Activated effector memory CD4-positive, alpha-beta T cell treated with anti-CD3 and anti-CD28 coated beads, Interleukin-2, amount 50 U/mL, for 16 hours (primary cell): ENCODE measurements around the gene SLC7A5.

Experiments used
- DNase-seq: peaks from one replicate; pipeline ENCODE4 v3.0.0-alpha.2; 2020

Gene SLC7A5

DNA sequence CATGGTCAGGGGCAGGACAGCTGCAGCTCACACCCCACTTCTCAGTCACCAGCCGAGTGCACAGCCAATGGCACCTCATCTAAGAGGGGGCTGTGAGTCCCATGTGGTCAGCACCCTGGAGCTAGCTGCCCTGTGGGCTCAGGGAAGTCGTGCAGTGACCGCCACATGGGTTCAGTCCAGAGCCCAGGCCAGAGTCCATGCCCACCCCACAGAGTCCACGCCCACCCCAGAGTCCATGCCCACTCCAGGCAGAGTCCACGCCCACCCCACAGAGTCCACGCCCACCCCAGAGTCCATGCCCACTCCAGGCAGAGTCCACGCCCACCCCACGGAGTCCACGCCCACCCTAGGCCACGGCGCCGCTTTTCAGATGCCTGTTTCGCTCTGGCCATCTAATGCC lies 24.1 kb downstream of the SLC7A5 start:
- no peak for DNase-seq

- no peak for DNase-seq
These were observed 24.5 kb downstream of the SLC7A5 start for GRCh38 chr16:87844809-87845208.

DNA sequence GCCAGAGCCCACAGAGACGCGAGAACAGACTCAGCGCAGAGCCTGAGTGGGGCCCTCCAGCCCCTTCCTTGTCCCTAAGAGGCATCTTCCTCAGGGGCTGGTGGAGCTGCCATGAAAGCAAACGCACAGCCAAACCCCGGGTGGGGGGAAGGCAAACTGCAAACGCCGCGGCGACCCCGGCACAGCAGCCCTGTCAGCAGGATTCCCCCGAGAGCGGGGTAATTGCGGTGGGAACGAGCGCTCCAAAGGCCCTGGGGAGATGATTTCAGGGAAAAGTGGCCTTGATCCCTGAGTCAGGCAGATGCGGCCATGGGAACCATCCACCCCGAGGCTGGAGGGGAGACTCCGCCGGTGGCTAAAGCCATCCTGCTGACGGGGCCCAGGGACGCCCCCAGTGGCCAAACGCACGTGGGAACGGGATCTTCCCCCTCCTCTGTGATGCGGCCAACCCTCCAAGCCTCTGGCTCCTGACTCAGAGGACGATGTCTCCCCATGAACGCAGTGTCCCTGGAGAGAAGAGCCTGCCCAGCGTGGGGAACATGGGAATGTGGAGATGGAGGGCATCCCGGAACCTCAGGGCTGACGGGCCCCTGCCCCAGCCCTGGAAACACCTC lies 25.1 kb downstream of the SLC7A5 start:
- no peak for DNase-seq

- no peak for DNase-seq
These were observed 25.6 kb downstream of the SLC7A5 start for GRCh38 chr16:87843678-87844105.

GRCh38 chr16:87842209-87842869 lies 27.0 kb downstream of the SLC7A5 start:
- no peak for DNase-seq

- DNase-seq: no peak
These were observed 27.7 kb downstream of the SLC7A5 start for GRCh38 chr16:87841340-87842208.

DNA sequence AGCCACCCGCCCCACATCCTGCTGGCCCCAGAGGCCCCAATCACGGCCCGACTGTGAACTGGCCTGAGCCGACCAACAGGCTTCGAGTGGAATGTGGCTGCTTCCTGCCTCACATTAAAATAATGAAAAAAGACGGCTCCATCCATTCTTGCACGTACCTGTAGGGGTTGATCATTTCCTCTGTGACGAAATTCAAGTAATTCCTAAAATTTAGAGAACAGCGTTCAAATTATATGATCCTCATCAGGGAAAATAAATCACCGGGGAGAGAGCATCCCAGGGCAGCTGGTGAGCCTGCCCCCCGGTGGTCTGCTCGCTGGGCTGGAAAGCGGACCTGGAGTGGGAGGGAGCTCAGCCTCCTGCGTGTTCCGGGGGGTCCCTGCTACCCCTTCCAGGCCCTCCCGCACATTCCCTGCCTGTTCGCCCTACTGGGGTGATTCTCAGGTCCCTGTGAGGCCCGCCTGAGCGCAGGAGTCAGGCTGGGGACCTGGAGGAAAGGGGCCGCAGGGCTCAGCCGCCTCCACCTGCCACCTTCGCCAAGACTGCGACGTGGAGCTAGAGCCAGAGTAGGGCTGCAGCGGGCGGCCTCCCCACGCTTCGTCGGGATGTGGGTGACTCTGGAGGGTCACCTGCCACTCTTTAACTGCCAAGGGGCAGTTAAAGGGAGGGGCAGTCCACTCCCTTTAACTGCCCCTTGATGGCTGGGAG lies 28.9 kb downstream of the SLC7A5 start:
- no peak for DNase-seq

DNA sequence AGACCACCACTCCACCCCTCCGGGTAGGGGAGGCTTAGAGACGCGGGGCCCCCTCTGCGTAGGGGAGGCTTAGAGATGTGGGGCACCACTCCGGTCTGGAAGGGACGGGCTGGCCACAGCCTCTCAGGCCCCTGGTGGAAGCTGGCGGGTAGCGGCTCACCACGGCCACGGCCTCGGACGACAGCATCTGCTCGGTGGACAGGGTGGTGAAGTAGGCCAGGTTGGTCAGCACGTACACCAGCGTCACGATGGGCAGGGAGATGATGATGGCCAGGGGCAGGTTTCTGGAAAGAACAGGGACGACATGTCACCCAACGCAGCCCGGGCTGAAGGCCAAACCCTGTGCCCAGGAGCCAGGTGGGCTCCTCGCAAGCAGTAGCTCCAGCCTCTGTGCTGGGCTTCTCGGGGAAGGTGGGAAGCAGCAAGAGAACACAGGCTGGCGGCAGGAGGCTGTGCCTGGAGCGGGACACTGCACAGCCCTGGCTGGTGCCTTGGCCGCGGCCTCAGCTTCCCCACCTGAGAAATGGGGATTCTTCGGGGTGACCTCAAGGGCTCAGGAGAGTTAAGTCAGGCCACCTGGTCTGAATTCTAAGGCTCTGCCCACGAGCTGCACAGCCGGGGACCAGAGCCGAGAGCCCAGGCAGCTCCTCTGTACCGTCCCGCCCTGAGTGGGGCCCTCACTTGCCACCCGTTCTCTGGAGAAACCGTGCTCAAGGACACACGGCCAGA lies 29.6 kb downstream of the SLC7A5 start:
- no peak for DNase-seq

DNA sequence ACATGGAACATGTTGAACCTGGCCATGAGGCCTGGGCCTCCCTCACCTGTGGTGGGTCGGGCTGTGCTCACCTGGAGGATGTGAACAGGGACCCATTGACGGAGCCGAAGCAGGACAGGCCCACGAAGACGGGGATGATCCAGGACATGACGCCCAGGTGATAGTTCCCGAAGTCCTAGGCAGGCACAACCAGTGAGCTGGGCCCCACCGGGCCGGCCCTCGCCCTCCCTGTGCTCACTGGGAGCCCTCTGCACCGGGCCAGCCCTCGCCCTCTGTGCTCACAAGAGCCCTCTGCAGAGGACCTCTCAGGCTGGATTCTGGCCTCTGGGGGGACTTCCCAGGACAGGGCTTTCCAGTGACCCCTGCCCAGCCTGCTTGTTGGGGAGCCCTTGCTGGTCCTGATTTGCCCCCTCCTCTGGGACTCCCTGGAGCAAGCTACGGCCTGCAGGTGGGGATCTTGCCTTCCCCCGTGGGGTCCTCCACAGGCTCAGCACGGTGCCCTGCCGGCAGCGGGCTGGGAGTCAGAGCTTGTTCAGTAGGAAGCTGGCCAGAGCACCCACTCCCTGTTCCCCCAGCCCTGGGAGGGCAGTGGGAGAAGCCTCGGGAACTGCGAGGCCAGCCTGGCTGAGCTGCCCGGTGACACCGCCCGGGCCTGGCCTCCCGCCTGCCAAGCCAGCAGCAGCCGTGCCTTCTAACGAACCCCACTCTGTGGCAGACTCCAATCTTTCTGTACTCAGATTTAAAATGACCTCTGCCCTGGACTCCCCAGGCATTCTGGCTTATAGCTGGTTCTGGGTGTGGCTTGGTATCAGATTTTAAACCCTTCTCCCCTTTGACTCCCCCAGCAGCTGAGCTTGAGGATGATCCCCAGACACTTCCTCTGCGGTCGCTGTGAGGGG lies 30.4 kb downstream of the SLC7A5 start:
- DNase-seq: no peak

DNA sequence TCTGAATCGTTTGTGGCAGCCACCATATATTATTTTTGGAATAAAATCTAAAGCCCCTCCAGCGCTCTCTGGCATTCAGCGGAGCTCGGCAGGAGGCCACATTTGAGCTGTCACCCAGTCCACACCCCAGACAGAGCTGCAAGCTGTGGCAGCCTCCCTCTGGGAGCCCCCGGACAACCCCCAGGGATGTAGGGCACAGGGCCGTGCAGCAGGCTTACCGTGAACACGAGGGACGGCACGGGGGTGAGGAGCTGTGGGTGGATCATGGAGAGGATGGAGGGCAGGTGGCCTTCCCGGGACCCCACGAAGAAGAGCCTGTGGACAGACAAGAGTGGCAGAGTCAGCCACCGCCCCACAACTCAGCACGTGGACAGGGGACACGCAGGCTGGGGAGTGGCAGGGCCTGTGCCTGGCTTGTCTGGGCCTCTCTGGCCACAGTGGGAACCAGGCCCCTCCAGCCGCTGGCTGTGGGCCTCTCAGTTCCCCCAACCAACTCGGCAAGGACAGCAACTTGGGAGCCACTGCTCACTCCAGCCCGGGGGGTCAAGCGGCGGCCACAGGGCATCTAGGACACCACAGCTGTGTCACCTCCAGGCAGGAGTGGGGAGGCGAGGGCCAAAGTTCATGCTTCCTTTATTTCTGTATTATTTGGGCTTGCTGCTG lies 31.5 kb downstream of the SLC7A5 start:
- DNase-seq: no peak

GRCh38 chr16:87836844-87837581 lies 32.3 kb downstream of the SLC7A5 start:
- DNase-seq: no peak

DNA sequence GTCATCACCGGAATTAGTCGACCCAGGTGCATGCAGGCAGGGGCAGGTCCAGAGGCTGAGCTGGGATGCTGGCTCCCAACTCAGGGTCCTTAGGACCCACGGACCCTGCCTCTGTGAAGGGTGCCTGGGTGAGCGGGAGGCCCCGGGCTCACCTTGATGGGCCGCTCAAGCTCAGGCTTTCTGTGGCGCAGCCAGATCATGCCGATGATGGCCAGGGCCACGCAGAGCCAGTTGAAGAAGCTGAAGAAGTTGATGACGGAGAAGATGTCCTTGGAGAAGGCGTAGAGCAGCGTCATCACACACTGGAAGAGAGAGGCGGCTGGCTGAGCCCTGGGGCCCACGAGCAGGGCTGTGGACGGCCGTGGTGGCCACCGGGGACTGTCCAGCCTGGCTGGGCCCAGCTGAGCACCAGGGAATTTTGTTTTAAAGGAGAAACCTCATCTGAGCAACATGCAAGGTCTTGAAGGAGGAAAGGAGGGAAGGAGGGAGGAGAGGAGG lies 32.9 kb downstream of the SLC7A5 start:
- DNase-seq: no peak

- DNase-seq: no peak
These were observed 33.4 kb downstream of the SLC7A5 start for GRCh38 chr16:87835882-87836331.

DNA sequence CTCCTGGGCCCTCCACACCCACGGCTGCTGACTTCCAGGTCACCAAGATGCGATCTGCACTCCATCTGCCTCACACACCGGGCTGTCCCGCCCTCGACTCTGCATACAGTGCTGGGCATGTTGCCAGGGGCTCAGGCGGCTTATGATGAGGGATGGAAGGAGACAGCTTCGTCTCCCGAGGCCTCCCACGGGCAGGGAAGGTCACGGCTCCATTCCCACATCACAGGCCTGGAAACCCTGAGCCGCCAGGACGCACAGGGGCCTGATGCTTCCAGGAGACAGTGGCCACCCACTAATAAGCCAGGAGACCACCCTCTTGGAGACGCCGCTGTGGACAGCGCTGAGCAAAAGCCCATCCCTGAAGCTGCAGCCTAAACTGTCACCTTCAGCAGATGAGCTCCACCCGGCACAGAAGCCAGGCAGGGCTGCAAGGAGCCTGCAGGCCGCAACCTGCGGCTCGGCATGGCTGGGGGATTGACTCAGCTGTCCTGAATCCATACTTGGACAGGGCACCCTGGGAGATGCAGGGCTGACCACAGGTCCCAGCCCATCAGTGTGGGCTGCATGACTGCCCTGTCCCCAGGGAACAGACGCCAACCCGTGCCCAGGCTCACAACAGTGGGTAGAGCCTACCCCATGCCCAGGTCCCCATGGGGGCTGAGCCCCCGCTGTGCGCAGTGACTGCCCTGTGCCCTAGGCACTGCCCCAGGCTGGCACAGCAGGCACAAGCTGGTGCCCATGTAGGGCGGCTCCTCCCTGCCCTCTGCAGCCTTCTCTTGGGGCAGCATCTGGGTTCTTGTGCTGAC lies 34.4 kb downstream of the SLC7A5 start:
- DNase-seq: no peak

DNA sequence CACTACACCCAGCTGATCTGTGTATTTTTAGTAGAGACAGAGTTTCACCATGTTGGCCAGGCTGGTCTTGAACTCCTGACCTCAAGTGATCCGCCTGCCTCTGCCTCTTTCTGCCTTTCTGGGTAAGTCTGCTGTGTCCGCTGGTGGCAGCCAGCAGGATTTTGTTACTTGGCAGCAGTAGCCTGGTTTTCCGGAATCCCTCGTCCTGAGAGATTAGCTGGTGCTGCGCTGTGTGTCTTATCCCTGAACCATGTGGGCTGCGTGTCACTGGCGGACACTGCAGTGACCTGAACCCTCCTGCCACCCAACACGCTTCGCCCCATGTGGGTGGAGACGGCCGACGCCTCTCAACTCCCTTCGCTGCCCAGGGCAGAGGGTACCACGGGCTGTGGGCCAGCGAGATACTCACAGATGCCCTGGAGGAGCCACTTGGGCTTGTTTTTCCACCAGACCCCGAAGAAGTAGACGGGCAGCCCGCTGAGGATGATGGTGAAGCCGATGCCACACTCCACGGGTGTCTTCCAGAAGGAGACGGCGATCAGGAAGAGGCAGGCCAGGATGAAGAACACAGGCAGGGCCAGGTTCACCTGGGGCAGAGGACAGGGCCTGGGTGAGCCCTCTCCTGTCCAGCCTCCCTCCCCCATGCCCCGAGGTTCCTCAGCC lies 35.2 kb downstream of the SLC7A5 start:
- DNase-seq: no peak

DNA sequence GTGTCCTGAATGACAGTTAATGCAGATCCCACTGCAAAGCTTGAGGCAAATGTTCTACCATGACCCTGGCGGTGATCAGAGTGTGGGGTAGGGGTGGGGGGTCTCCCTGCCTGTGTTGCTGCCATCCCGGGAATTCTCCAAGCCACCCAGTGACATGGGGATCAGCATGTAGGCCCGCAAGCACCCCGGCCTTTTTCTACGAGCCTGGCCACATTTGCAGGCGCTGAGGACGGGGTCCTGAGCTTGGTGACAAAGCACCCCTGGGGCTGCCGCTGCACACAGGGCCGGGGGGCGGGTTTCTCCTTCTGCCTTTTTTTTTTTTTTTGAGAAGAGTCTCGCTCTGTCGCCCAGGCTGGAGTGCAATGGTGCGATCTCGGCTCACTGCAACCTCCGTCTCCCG lies 35.8 kb downstream of the SLC7A5 start:
- DNase-seq: no peak

DNA sequence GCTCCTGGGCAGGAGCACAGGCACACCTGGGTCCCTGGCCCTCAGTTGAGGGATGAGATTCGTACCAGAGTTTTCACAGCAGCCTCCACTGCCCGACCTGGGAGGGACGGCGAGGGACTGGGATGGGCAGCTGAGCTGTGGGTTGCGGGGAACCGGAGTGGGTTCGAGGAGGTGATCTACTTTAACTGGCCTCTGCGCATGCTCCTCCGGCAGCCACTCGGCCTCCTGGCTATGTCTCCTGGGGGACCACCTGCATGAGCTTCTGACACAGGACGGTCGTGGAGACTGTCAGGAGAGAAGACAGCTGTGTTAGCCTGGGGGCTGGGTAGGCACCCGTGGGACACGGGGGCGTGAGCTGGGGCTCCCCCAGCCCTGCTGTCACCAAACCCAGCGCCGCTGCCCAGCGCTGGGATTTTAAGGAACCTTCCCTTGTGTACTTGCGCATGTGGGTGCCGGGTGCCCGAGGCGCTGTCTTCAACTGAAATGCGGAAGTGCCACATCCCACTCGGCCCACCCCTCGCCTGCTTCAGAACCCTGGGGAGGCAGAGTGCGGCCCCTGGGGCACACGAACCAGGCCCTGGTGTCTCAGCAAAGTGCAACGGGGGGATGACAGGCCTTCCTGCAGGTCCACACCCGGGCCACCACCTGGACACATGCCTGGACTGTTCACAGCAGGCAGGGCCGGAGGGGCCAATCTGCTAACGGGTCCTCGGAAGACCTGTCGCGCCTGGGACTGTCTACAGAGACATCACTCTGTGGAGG lies 36.4 kb downstream of the SLC7A5 start:
- no peak for DNase-seq

- no peak for DNase-seq
These were observed 37.2 kb downstream of the SLC7A5 start for GRCh38 chr16:87832137-87832527.
